Parathyroid adenoma (tissue), 2 donors: ENCODE data around the gene CNGB1.
"Not testable (repeated sequence)": the region's sequence is repeated elsewhere in the genome, so short reads cannot be mapped to it uniquely, and the experiment has no call there.

Experiments used
- H2AFZ ChIP-seq: fragments of 300-600 bp; sonication (generic); one replicate; pipeline ENCODE4 v1.7.0; 2017; ENCODE audit warnings: antibody characterized with exemption, mild to moderate bottlenecking
- H3K27ac ChIP-seq: fragments of 300-600 bp; sonication (generic); one replicate; pipeline ENCODE4 v1.7.0; 2017
- H3K27me3 ChIP-seq: fragments of 300-600 bp; sonication (generic); one replicate; pipeline ENCODE4 v1.7.0; 2017; ENCODE audit warnings: low read length; ENCODE audit not compliant: control insufficient read depth, insufficient read depth
- H3K36me3 ChIP-seq: fragments of 300-600 bp; sonication (generic); one replicate; pipeline ENCODE4 v1.7.0; 2017; ENCODE audit warnings: low read length; ENCODE audit not compliant: control insufficient read depth, insufficient read depth
- H3K4me1 ChIP-seq: fragments of 300-600 bp; sonication (generic); one replicate; pipeline ENCODE4 v1.7.0; 2017; ENCODE audit warnings: control low read depth
- H3K4me2 ChIP-seq: fragments of 300-600 bp; sonication (generic); one replicate; pipeline ENCODE4 v1.7.0; 2017; ENCODE audit warnings: low read length
- H3K4me3 ChIP-seq: fragments of 300-600 bp; sonication (generic); one replicate; pipeline ENCODE4 v1.7.0; 2017; ENCODE audit warnings: low read depth, low read length
- H3K79me2 ChIP-seq: fragments of 300-600 bp; sonication (generic); one replicate; pipeline ENCODE4 v1.7.0; 2017; ENCODE audit warnings: control low read depth
- H3K9ac ChIP-seq: fragments of 300-600 bp; sonication (generic); one replicate; pipeline ENCODE4 v1.7.0; 2017; ENCODE audit warnings: mild to moderate bottlenecking
- H3K9me3 ChIP-seq: fragments of 300-600 bp; sonication (generic); one replicate; pipeline ENCODE4 v1.7.0; 2017; ENCODE audit warnings: low read length; ENCODE audit not compliant: control insufficient read depth
- TF ChIP-seq, protein P1 (sequence below): fragments of 300-600 bp; sonication (generic); IDR thresholded peaks from one replicate; pipeline ENCODE4 v1.7.0; 2017; ENCODE audit warnings: antibody characterized with exemption, mild to moderate bottlenecking
- donor health status: primary hyperparathyroidism.

The CNGB1 gene

GRCh38 chr16:57897053-57897784 lies 73.7 kb downstream of the CNGB1 start:
- Histone ChIP-seq H3K4me1 (no peaks in the 10 kb centered on the region), H3K27ac (no peak overlapping the region), H3K4me3 (no peak overlapping the region), H3K9me3 (no peaks in the 10 kb centered on the region), H3K4me2 (no peak overlapping the region), H2AFZ (no peak overlapping the region), H3K79me2 (no peaks in the 10 kb centered on the region), H3K9ac (no peak overlapping the region), H3K27me3 (no peaks in the 10 kb centered on the region), H3K36me3 (no peaks in the 10 kb centered on the region)
- TF ChIP-seq, protein P1, sequence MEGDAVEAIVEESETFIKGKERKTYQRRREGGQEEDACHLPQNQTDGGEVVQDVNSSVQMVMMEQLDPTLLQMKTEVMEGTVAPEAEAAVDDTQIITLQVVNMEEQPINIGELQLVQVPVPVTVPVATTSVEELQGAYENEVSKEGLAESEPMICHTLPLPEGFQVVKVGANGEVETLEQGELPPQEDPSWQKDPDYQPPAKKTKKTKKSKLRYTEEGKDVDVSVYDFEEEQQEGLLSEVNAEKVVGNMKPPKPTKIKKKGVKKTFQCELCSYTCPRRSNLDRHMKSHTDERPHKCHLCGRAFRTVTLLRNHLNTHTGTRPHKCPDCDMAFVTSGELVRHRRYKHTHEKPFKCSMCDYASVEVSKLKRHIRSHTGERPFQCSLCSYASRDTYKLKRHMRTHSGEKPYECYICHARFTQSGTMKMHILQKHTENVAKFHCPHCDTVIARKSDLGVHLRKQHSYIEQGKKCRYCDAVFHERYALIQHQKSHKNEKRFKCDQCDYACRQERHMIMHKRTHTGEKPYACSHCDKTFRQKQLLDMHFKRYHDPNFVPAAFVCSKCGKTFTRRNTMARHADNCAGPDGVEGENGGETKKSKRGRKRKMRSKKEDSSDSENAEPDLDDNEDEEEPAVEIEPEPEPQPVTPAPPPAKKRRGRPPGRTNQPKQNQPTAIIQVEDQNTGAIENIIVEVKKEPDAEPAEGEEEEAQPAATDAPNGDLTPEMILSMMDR: no peak

GRCh38 chr16:57895081-57895547 lies 75.8 kb downstream of the CNGB1 start:
- not testable (repeated sequence) for H2AFZ ChIP-seq, H3K9ac ChIP-seq, H3K27ac ChIP-seq, H3K79me2 ChIP-seq, H3K36me3 ChIP-seq, H3K4me2 ChIP-seq, H3K27me3 ChIP-seq, H3K9me3 ChIP-seq, H3K4me1 ChIP-seq, H3K4me3 ChIP-seq

DNA sequence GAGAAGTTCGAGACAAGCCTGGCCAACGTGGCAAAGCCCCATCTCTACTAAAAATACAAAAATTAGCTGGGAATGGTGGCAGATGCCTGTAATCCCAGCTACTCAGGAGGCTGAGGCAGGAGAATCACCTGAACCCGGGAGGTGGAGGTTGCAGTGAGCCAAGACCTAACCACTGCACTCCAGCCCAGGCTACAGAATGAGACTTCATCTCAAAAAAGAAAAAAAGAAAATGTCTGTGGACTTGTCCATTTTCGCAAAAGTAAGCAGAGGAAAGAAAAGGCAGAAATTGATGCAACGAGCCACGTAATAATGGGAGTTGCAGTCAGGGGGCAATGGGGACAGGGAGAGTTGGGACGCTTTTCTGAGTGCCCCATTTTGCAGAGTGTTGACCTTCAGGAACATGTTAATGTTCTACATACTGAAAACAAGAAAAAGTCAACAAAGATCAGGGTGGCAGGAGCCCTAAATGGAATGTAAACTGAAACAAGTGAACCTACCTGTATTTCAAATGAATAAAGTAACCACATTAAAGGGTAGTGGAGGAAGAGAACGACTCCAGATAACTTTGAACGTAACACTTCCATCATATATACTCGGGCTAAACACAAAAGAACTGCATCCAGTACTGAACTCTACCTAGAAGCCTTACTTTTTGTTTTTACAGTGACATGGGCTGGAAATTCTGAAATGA lies 76.4 kb downstream of the CNGB1 start:
- H3K36me3 ChIP-seq: no peaks in the 10 kb centered on the region
- H2AFZ ChIP-seq: no peak overlapping the region
- no peaks in the 10 kb centered on the region for H3K79me2 ChIP-seq
- H3K9ac ChIP-seq: no peak overlapping the region
- H3K4me3 ChIP-seq: no peak overlapping the region
- H3K27ac ChIP-seq: no peak overlapping the region
- H3K4me1 ChIP-seq: no peaks in the 10 kb centered on the region
- TF ChIP-seq, protein P1: no peak
- H3K4me2 ChIP-seq: no peak overlapping the region
- H3K9me3 ChIP-seq: no peaks in the 10 kb centered on the region
- H3K27me3 ChIP-seq: no peaks in the 10 kb centered on the region

- Histone ChIP-seq H3K9ac (no peak overlapping the region), H3K4me1 (no peaks in the 10 kb centered on the region), H3K27ac (no peak overlapping the region), H3K79me2 (no peaks in the 10 kb centered on the region), H3K4me2 (peak overlapping the region; percentile 22), H3K27me3 (no peaks in the 10 kb centered on the region), H2AFZ (no peak overlapping the region), H3K9me3 (no peaks in the 10 kb centered on the region), H3K36me3 (no peaks in the 10 kb centered on the region), H3K4me3 (no peak overlapping the region)
- TF ChIP-seq, protein P1: no peak
Measured at GRCh38 chr16:57893559-57894389, 77.2 kb downstream of the CNGB1 start.

- no peak overlapping the region for H3K4me2 ChIP-seq
- no peaks in the 10 kb centered on the region for H3K4me1 ChIP-seq
- no peaks in the 10 kb centered on the region for H3K27me3 ChIP-seq
- H3K4me3 ChIP-seq: no peak overlapping the region
- no peaks in the 10 kb centered on the region for H3K9me3 ChIP-seq
- no peak overlapping the region for H3K9ac ChIP-seq
- TF ChIP-seq, protein P1: no peak
- no peak overlapping the region for H2AFZ ChIP-seq
- no peak overlapping the region for H3K27ac ChIP-seq
- no peaks in the 10 kb centered on the region for H3K79me2 ChIP-seq
- H3K36me3 ChIP-seq: no peaks in the 10 kb centered on the region
Measured at GRCh38 chr16:57893217-57893558, 77.7 kb downstream of the CNGB1 start.
